GM21390 (cell line): ENCODE results near the gene NDUFAF5.

ENCODE experiments used
- ATAC-seq: cut with Tn5 transposase; IDR thresholded peaks from one replicate; pipeline ENCODE4 v1.9.1; 2021; ENCODE audit not compliant: unreplicated experiment

NDUFAF5 gene

DNA sequence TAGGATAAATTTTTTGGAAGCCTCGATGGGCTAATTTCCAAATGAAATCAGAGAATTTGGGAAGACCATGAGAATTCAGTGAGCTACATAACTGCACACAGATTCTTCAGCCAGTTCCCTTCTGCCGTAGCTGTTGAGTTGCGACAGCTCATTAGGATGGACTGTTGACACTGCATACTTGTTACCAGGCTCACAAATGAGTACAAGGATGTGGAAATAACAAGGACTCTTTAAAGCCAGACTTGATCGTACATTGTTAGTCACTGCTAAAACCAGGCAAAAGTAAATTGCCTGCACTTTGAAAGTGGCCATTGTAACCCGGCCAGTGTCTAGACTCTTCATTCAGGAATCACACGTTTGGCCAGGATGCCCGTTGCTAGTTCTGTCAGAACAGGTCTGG lies 37.0 kb downstream of the NDUFAF5 start:
- no peak for ATAC-seq

DNA sequence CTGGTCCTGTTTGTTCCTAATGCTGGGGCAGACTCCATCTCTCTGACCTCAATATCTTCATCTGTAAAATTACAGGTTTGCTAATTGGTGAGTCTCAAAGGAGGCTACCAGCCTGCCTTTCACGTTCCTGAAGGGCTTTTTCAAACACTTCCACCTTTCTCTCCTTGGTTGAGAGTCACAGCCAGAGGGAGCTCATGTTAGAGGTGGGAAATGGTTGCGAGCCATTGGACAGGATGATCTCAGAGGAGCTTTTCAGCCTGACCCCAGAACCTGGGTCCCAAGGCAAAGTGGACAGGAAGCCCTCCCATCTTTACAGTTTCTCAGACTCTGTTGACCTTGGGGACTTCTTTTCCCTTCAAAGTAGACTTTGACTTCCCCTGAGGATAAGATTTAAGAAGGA lies 37.6 kb downstream of the NDUFAF5 start:
- ATAC-seq, result no peak

DNA sequence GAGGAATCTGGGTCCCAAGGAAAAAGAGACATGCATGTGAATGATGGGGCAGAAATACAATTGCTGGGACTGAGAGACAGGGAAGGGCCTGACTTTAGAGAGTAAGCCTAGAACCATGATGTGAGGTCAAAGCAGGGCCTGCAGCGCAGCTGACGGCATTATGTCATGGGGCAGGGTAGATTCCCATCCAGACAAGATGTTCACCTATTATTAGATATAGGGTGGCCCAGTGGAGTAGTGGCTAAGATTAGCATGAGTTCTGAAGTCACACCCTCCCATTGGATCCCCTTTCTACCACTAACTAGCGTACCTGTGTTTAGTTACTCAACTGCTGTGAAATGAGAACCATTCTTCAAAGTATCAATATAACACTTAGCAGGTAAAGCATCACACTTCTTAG lies 39.6 kb downstream of the NDUFAF5 start:
- ATAC-seq, result no peak

DNA sequence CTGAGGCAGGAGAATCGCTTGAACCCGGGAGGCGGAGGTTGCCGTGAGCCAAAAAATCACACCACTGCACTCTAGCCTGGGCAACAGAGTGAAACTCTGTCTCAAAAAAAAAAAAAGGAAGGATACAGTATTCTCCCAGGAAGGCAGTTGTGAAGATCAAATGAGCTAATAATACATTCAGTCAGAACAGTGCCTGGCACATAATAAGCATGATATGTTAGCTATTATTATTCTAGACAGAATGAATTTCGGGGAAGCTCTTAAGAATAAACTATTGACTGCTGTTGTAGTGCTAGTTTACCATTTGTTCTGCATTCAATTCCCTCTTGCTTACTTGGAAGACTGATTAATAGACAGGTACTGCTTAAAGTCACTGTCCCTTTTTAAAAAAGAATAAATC lies 40.6 kb downstream of the NDUFAF5 start:
- no peak for ATAC-seq

DNA sequence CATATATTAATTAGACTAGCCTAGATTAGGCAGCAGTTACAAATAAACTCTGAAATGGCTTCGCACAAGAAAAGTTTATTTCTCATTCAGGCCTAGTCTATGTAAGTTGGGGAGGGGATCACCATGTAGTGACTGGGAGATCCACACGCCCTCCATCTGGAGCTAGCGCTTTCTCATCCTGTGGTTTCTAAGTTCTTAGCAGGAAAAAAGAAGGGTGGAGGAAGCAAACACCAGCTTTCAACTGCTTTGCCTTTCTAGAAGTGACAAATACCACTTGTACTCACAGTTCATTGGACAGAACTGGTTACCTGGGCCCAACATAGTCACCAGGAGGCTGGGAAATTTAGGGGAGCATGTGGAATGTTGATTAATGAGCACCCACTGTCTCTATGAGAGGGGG lies 46.6 kb downstream of the NDUFAF5 start:
- ATAC-seq, result no peak

- no peak for ATAC-seq
These were observed 53.8 kb downstream of the NDUFAF5 start for GRCh38 chr20:13838664-13839063.

- ATAC-seq, result no peak
These were observed 54.7 kb downstream of the NDUFAF5 start for GRCh38 chr20:13839421-13840092.

DNA sequence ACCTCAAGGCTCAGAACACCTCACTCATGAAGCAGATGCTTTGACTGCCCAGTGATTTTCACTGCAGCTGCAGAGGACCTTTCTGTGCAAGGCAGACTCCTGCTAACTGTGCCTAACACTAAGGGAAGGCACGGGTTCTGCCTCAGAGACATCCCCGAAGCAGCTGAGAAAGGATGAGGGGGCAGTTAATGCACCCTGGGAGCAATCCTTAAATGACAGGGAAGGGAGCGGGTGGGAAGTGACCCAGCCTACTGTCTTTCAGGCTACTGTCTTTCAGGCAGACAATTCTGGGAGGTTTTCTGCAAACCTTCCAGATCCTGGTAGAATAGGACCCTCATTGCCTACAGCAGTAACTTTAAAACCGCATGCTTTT lies 55.3 kb downstream of the NDUFAF5 start:
- no peak for ATAC-seq

DNA sequence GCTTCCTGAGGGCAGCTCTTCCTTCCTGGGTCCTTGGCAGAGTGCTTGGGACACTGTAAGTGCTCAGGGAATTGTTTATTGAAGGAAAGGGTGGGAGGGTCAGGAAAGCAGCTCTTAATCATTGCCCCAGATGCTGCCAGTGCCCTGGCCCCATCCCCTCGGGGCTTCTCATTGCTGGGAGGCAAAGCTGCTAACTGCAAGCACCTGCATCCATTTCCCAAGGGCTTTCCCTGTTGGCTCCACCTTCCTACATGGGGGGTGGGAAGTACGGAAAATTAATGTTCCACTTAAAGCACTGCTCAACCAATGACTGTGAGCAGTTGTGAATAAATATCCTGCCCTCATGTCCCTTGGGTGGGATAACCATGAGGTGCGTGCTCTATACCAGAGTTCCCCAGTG lies 56.4 kb downstream of the NDUFAF5 start:
- ATAC-seq, result no peak

DNA sequence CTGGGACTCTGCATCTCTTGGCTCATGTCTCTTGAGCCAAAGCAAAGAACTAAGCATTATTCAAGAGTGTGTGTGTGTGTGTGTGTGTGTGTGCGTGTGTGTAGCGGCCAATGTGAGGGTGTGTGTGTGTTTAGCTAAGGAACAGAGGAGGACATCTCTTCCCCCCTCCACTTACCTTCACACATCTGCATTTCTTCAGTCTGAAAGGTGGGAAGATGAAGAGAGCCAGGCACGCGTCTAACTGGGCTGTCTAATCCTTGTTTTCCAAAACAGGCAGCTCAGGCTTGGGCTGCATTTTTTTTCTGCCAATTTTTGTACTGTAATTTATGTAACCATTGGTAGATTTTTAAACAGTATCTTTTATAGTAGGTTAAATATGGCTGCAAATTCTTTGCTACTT lies 59.5 kb downstream of the NDUFAF5 start:
- no peak for ATAC-seq

GRCh38 chr20:13851279-13851678 lies 66.5 kb downstream of the NDUFAF5 start:
- ATAC-seq, result no peak

GRCh38 chr20:13852306-13852705 lies 67.5 kb downstream of the NDUFAF5 start:
- no peak for ATAC-seq

- ATAC-seq, result no peak
These were observed 70.8 kb downstream of the NDUFAF5 start for GRCh38 chr20:13855613-13856012.

GRCh38 chr20:13856354-13856753 lies 71.5 kb downstream of the NDUFAF5 start:
- ATAC-seq, result no peak

DNA sequence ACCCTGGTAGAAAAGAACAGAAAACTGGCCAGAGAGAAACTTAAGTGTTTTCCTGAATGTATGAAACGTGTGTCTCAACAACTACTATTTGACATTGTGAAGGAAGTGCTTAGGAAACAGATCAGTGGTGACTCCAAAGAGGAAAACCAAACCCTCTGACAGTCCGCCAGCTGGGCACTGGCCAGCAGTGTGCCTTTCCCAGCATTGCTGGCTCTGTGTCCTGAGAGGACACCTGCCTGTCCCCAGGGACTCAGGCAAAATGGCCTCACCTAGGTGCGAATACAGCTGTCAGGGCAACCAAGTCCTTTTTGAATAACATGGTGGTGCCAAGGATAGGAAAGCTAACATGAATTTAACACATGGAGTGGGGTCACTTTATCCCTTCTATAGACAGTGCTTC lies 72.5 kb downstream of the NDUFAF5 start:
- no peak for ATAC-seq

- no peak for ATAC-seq
These were observed 73.1 kb downstream of the NDUFAF5 start for GRCh38 chr20:13857961-13858360.

GRCh38 chr20:13858439-13858838 lies 73.6 kb downstream of the NDUFAF5 start:
- ATAC-seq, result no peak

DNA sequence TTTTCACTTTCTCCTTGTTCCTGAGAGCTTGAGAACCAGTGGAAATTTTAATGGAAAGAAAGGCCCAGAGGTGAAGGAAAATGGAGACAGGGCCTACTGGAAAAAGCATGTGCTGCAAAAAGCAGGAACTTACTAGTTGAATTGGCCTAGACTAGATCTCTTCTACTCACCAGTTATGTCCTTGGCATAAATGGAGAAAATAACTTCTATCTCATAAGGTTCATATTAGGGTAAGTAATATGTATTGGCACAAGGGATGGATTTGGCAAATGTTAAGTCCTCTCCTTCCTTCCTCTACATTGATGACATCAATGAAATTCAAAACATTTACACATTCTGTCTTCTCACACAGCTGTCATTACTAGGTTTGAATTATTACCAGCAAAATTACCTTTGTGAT lies 74.0 kb downstream of the NDUFAF5 start:
- no peak for ATAC-seq

GRCh38 chr20:13862245-13862644 lies 77.4 kb downstream of the NDUFAF5 start:
- no peak for ATAC-seq

DNA sequence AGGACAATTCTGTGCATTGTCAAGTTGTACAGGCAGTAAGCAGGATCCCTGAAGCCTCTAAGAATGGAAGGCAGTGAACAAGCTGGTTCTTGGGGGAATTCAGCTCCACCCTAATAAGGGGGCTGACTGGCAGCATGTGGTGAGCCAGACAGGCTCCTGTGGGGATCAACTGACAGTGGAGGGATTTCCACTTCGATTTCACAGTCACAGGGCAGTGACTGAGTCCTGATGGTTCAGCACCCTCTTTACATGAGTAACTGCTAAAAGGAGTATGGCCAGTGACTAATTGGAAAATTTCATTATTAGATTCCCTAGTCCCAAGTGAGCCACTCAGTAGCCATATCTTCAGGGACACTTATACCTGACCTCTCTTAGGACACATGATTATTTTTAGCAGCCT lies 78.4 kb downstream of the NDUFAF5 start:
- no peak for ATAC-seq

DNA sequence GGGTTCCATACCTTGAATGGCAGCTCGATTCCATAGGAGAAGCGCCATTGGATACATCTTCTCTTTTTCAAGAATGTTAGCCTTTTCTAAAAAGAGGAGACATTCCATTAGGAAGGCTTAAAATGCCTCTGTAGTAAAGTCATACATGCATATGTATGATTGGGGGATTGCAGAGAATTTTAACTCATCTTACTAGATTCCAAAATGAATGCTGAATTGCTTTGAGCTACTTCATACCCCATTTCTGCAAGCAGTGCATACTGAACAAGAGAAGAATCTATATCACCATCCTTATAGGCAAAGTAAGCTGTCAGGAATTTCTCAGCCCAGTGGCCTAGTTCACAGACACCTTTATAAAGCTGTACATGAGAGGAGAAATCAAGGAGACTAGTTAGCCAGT lies 80.3 kb downstream of the NDUFAF5 start:
- ATAC-seq, result no peak

DNA sequence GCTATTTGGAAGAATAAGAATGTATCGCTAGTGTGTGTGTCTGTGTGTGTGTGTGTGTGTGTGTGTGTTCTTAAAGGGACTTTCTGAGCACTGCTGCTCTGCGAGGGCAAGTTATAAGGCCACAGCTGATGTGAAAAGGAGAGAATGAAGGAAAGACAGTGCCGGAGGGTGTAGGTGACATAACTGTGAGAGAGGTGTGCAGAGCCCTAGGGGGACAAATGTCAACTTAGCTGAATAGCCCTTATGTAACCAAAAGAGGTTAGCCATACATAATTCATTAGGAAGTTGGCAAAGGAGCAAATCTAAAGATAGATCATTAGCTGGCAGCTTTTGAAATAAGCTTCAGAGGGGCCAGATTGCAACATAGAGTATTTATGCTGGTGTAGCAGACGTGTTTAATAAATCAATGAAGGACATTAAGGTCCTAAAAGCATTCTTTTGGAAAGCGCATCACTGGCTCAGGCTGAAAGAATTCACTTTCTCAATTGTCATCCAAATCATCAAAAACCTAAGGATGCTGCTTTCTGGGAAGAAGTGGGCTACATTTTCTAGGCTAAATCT lies 81.0 kb downstream of the NDUFAF5 start:
- no peak for ATAC-seq

DNA sequence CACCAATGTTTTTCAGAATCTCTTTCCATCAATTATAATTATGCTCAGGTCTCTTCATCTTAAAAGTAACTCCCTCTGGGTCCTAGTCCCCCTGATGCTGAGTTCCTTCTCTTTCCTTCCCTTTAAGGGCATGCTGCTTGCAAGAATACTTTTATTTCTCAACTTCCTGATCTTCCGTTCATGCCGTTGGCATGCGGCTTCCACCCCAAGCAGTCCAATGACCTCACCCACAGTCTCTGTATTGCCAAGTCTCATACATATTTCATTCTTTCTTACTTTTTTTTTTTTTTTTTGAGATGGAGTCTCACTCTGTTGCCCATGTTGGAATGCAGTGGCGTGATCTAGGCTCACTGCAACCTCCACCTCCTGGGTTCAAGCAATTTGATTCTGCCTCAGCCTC lies 83.5 kb downstream of the NDUFAF5 start:
- no peak for ATAC-seq
